PC-3 (cell line): ENCODE data around the gene ANTXR1. TPM values are rescaled to one million over a fixed set of nuclear protein-coding genes. Genes with fewer than 3 reads are reported as not detected.

ENCODE experiments used
- ATAC-seq: fragments of 200-7000 bp; cut with Tn5 transposase; 2 replicates; pipeline ENCODE4 v1.9.1; 2020; ENCODE audit warnings: mild to moderate bottlenecking, moderate library complexity
- BruUV-seq: library from RNA; stranded (reverse); fragments of 400-500 nt; replicated peaks from 2 replicates; lab custom pipeline; 2021; lab: Mats Ljungman, UMichigan
- CTCF ChIA-PET: fragments of 300-600 bp; sonication (Branson Sonifier 250); formaldehyde crosslinking; loops from one replicate; lab custom pipeline; 2022; ENCODE audit warnings: antibody characterized with exemption; lab: Charles Lee
- POLR2A ChIA-PET: fragments of 300-600 bp; sonication (Branson Sonifier 250); formaldehyde crosslinking; loops from one replicate; lab custom pipeline; 2022; ENCODE audit warnings: antibody characterized with exemption; ENCODE audit not compliant: unreplicated experiment; lab: Charles Lee
- DNase-seq: peaks from one replicate; pipeline ENCODE4 v3.0.0-alpha.2; 2015
- H2AFZ ChIP-seq: fragments of 300-600 bp; sonication (generic); 2 replicates; pipeline ENCODE4 v1.6.0; 2016; ENCODE audit warnings: antibody characterized with exemption, low read length
- H3F3A ChIP-seq: fragments of 300-600 bp; sonication (generic); one replicate; pipeline ENCODE4 v1.6.0; 2017; ENCODE audit warnings: antibody characterized with exemption, low read length, control low read depth, mild to moderate bottlenecking; ENCODE audit not compliant: unreplicated experiment
- H3K27ac ChIP-seq: fragments of 300-600 bp; sonication (generic); 2 replicates; pipeline ENCODE4 v1.5.1; 2016; ENCODE audit warnings: mild to moderate bottlenecking, low read length
- H3K27me3 ChIP-seq: fragments of 300-600 bp; sonication (generic); 2 replicates; pipeline ENCODE4 v1.6.1; 2016; ENCODE audit warnings: low read length, mixed read lengths
- H3K36me3 ChIP-seq: fragments of 300-600 bp; sonication (generic); 2 replicates; pipeline ENCODE4 v1.6.1; 2016; ENCODE audit warnings: low read depth, mixed run types, low read length, mixed read lengths
- H3K4me1 ChIP-seq: fragments of 300-600 bp; sonication (generic); 2 replicates; pipeline ENCODE4 v1.5.1; 2016; ENCODE audit warnings: low read length; ENCODE audit not compliant: insufficient read depth
- H3K4me2 ChIP-seq: fragments of 300-600 bp; sonication (generic); 2 replicates; pipeline ENCODE4 v1.6.0; 2016; ENCODE audit warnings: low read length
- H3K4me3 ChIP-seq: fragments of 300-600 bp; sonication (generic); 2 replicates; pipeline ENCODE4 v1.5.1; 2016; ENCODE audit warnings: mild to moderate bottlenecking, low read length, mixed read lengths
- H3K79me2 ChIP-seq: fragments of 300-600 bp; sonication (generic); 2 replicates; pipeline ENCODE4 v1.6.1; 2017; ENCODE audit warnings: low read length, mixed read lengths
- H3K9ac ChIP-seq: fragments of 300-600 bp; sonication (generic); 2 replicates; pipeline ENCODE4 v1.6.0; 2016; ENCODE audit warnings: mild to moderate bottlenecking, low read length
- H3K9me2 ChIP-seq: fragments of 300-600 bp; sonication (generic); replicated peaks from 2 replicates; pipeline ENCODE4 v1.6.1; 2016; ENCODE audit warnings: mixed run types, low read length, mixed read lengths
- H3K9me3 ChIP-seq: fragments of 300-600 bp; sonication (generic); 2 replicates; pipeline ENCODE4 v1.6.1; 2016; ENCODE audit warnings: low read length, mixed read lengths
- H4K20me1 ChIP-seq: fragments of 300-600 bp; sonication (generic); 2 replicates; pipeline ENCODE4 v1.6.1; 2016; ENCODE audit warnings: low read length, mixed read lengths
- CTCF ChIP-seq: fragments of 300-600 bp; sonication (generic); conservative IDR thresholded peaks from 2 replicates; pipeline ENCODE4 v1.5.1; 2017; ENCODE audit warnings: antibody characterized with exemption, low read depth, mild to moderate bottlenecking, low read length
- EZH2 ChIP-seq: fragments of 300-600 bp; sonication (generic); IDR thresholded peaks from one replicate; pipeline ENCODE4 v1.6.1; 2017; ENCODE audit warnings: antibody characterized with exemption, mild to moderate bottlenecking, low read length; ENCODE audit not compliant: unreplicated experiment
- EZH2phosphoT487 ChIP-seq: fragments of 300-600 bp; sonication (generic); IDR thresholded peaks from 2 replicates; pipeline ENCODE4 v1.6.1; 2018; ENCODE audit warnings: mild to moderate bottlenecking, antibody characterized with exemption, low read length, borderline replicate concordance
- intact Hi-C: fragments of 100-400 bp; cut with micrococcal nuclease; formaldehyde crosslinking; loops from 2 replicates; pipeline ENCODE4 v1.9.0; 2023
- total RNA-seq: library from RNA; depleted of rRNA; stranded (reverse); fragments of >200 nt; gene quantifications from 2 replicates; pipeline ENCODE4 v1.2.3, GENCODE V29; 2014

The ANTXR1 gene
- total RNA-seq, 1 experiment from 2014 or later = 31.2 TPM

- H2AFZ ChIP-seq = no peak overlapping the region
- no peaks in the 10 kb centered on the region for H3F3A ChIP-seq
- no peaks in the 10 kb centered on the region for H3K9me3 ChIP-seq
- no TSS peak for BruUV-seq
- CTCF ChIA-PET = no interaction called here
- H3K27me3 ChIP-seq = no peaks in the 10 kb centered on the region
- POLR2A ChIA-PET = no interaction called here
- intact Hi-C loops = no loop called here
- TF ChIP-seq EZH2 (no peak), CTCF (no peak), EZH2phosphoT487 (no peak)
- no peak overlapping the region for H3K4me3 ChIP-seq
- H3K4me1 ChIP-seq = no peaks in the 10 kb centered on the region
- no peak overlapping the region for H3K4me2 ChIP-seq
- no peak overlapping the region for H3K9ac ChIP-seq
- DNase-seq (no peak), ATAC-seq (no peak)
- no peaks in the 10 kb centered on the region for H4K20me1 ChIP-seq
- no peak overlapping the region for H3K27ac ChIP-seq
- H3K79me2 ChIP-seq = no peaks in the 10 kb centered on the region
- H3K9me2 ChIP-seq = no peaks in the 10 kb centered on the region
- H3K36me3 ChIP-seq = peaks cover 12% of the 10 kb centered on the region; the same call in 1 of the 2 replicates
Observed at GRCh38 chr2:69192176-69192945, 179.4 kb downstream of the ANTXR1 start.

- no peak overlapping the region for H3K27ac ChIP-seq
- no peaks in the 10 kb centered on the region for H3F3A ChIP-seq
- no TSS peak for BruUV-seq
- DNase-seq = no peak
- intact Hi-C loops = no loop called here
- H3K27me3 ChIP-seq = no peaks in the 10 kb centered on the region
- H3K9ac ChIP-seq = no peak overlapping the region
- ATAC-seq = no peak
- no peaks in the 10 kb centered on the region for H3K79me2 ChIP-seq
- ChIA-PET CTCF (no interaction called here), POLR2A (no interaction called here)
- H3K9me3 ChIP-seq = no peaks in the 10 kb centered on the region
- H3K36me3 ChIP-seq = peaks cover 18% of the 10 kb centered on the region; the same call in 1 of the 2 replicates
- H3K4me3 ChIP-seq = no peak overlapping the region
- no peak overlapping the region for H3K4me2 ChIP-seq
- TF ChIP-seq CTCF (no peak), EZH2 (no peak), EZH2phosphoT487 (no peak)
- no peaks in the 10 kb centered on the region for H3K9me2 ChIP-seq
- H3K4me1 ChIP-seq = no peaks in the 10 kb centered on the region
- H4K20me1 ChIP-seq = no peaks in the 10 kb centered on the region
- no peak overlapping the region for H2AFZ ChIP-seq
Observed at GRCh38 chr2:69195706-69196105, 182.7 kb downstream of the ANTXR1 start.
